A549 (cell line): Measurements from ENCODE around the gene MCTP2. TPM values are rescaled to one million over a fixed set of nuclear protein-coding genes. Genes with fewer than 3 reads are reported as not detected.

Experiments used
- ATAC-seq, 2 experiments: fragments of 200-7000 bp in 1 of 2; fragments of >200 bp in 1 of 2; cut with Nextera tagmentation in 1 of 2; cut with Tn5 transposase in 1 of 2; 3 replicates each; pipeline versions ENCODE4 v1.8.0 to v1.9.1; 2018 to 2020; ENCODE audit warnings: mild to moderate bottlenecking in 1 of 2, moderate library complexity in 1 of 2
- CTCF ChIA-PET: fragments of 300-600 bp; sonication (Branson Sonifier 250); formaldehyde crosslinking; extraction: SDS; loops from one replicate; lab custom pipeline; 2021; ENCODE audit warnings: antibody characterized with exemption, inconsistent platforms; lab: Yijun Ruan, JAX
- POLR2A ChIA-PET: fragments of 350-600 bp; formaldehyde crosslinking; extraction: SDS; loops from one replicate; lab custom pipeline; 2021; ENCODE audit warnings: antibody characterized with exemption, inconsistent platforms; lab: Yijun Ruan, JAX
- DNase-seq, 2 experiments: peaks; one replicate each; pipeline versions ENCODE4 v3.0.0 to v3.0.0-alpha.2; 2011 to 2016; ENCODE audit warnings: low read depth in 1 of 2, low spot score in 1 of 2
- FAIRE-seq: peaks from 2 replicates; lab custom pipeline; 2011; peaks lifted over from hg19 to GRCh38; lab: Jason Lieb, UNC
- H3K27ac ChIP-seq, 2 experiments: fragments of >200 bp; sonication (Bioruptor Twin); formaldehyde crosslinking; 3 replicates each; pipeline ENCODE4 v1.5.1; 2016 to 2017
- H3K4me1 ChIP-seq: fragments of >200 bp; sonication (Bioruptor Twin); formaldehyde crosslinking; 3 replicates; pipeline ENCODE4 v1.6.1; 2016
- H3K4me2 ChIP-seq: fragments of >200 bp; sonication (Bioruptor Twin); formaldehyde crosslinking; 3 replicates; pipeline ENCODE4 v1.6.1; 2016
- H3K4me3 ChIP-seq: fragments of >200 bp; sonication (Bioruptor Twin); formaldehyde crosslinking; 3 replicates; pipeline ENCODE4 v1.5.1; 2016
- H3K9me3 ChIP-seq: fragments of >200 bp; sonication (Bioruptor Twin); formaldehyde crosslinking; 3 replicates; pipeline ENCODE4 v1.6.1; 2016
- CHD2 ChIP-seq: fragments of 150-350 bp; IDR thresholded peaks from 2 replicates; pipeline ENCODE4 v1.6.1; 2014; ENCODE audit warnings: low read length; ENCODE audit not compliant: partially characterized antibody
- CTCF ChIP-seq: fragments of >200 bp; sonication (Bioruptor Twin); formaldehyde crosslinking; IDR thresholded peaks from 3 replicates; pipeline ENCODE4 v1.5.1; 2016
- ELK1 ChIP-seq: fragments of 150-350 bp; IDR thresholded peaks from 2 replicates; pipeline ENCODE4 v1.6.1; 2014; ENCODE audit warnings: low read depth, mild to moderate bottlenecking, low read length
- EP300 ChIP-seq, 2 experiments: fragments of >200 bp; sonication (Bioruptor Twin); formaldehyde crosslinking; IDR thresholded peaks; 2 replicates in 1 of 2; 3 replicates in 1 of 2; pipeline ENCODE4 v1.6.1; 2016 to 2017
- FOSB ChIP-seq: fragments of 250-450 bp; sonication (Bioruptor Pico); IDR thresholded peaks from 2 replicates; pipeline ENCODE4 v1.5.0; 2020; ENCODE audit warnings: mild to moderate bottlenecking, moderate library complexity
- HES2 ChIP-seq: fragments of >200 bp; sonication (Bioruptor Twin); formaldehyde crosslinking; IDR thresholded peaks from 2 replicates; pipeline ENCODE4 v1.6.1; 2016
- HEYL ChIP-seq: fragments of 250-450 bp; sonication (Bioruptor Pico); IDR thresholded peaks from 2 replicates; pipeline ENCODE4 v1.8.0; 2021; ENCODE audit warnings: mild to moderate bottlenecking, moderate library complexity
- HMGXB4 ChIP-seq: fragments of 250-450 bp; sonication (Bioruptor Pico); IDR thresholded peaks from 2 replicates; pipeline ENCODE4 v1.5.0; 2021; ENCODE audit warnings: mild to moderate bottlenecking, moderate library complexity, borderline replicate concordance
- MAZ ChIP-seq: fragments of 150-350 bp; IDR thresholded peaks from 2 replicates; pipeline ENCODE4 v1.6.1; 2014; ENCODE audit warnings: antibody characterized with exemption, low read depth, low read length, borderline replicate concordance
- MYC ChIP-seq: IDR thresholded peaks from 2 replicates; pipeline ENCODE4 v1.6.1; 2012; ENCODE audit warnings: mild to moderate bottlenecking, inconsistent platforms, low read length, improper control_type of control experiment, borderline replicate concordance
- NPAS2 ChIP-seq: fragments of 250-450 bp; sonication (Bioruptor Pico); IDR thresholded peaks from 2 replicates; pipeline ENCODE4 v1.8.0; 2022; ENCODE audit warnings: mild to moderate bottlenecking, moderate library complexity, borderline replicate concordance
- POLR2A ChIP-seq: IDR thresholded peaks from 2 replicates; pipeline ENCODE4 v1.6.1; 2012; ENCODE audit warnings: mild to moderate bottlenecking, low read length
- RAD21 ChIP-seq, 2 experiments: fragments of >200 bp in 1 of 2; sonication (Bioruptor Twin) in 1 of 2; formaldehyde crosslinking in 1 of 2; IDR thresholded peaks in 1 of 2; conservative IDR thresholded peaks in 1 of 2; 2 replicates in 1 of 2; 3 replicates in 1 of 2; pipeline ENCODE4 v1.6.1; 2012 to 2018; ENCODE audit warnings: inconsistent platforms in 1 of 2
- RCOR1 ChIP-seq: fragments of 150-350 bp; IDR thresholded peaks from 2 replicates; pipeline ENCODE4 v1.6.1; 2014; ENCODE audit warnings: antibody characterized with exemption, low read length, low read depth
- RNF2 ChIP-seq: fragments of 200-600 bp; sonication (generic); IDR thresholded peaks from 2 replicates; pipeline ENCODE4 v1.6.1; 2016; ENCODE audit warnings: low read depth, mild to moderate bottlenecking, antibody characterized with exemption, moderate library complexity, borderline replicate concordance
- SREBF2 ChIP-seq: fragments of 450-650 bp; IDR thresholded peaks from 2 replicates; pipeline ENCODE4 v1.6.1; 2014; ENCODE audit warnings: mild to moderate bottlenecking, moderate library complexity
- TFCP2L1 ChIP-seq: fragments of 250-450 bp; sonication (Bioruptor Pico); IDR thresholded peaks from 2 replicates; pipeline ENCODE4 v1.5.0; 2021; ENCODE audit warnings: mild to moderate bottlenecking
- USF2 ChIP-seq: fragments of 450-650 bp; IDR thresholded peaks from 2 replicates; pipeline ENCODE4 v1.6.1; 2014; ENCODE audit warnings: antibody characterized with exemption
- ZC3H11A ChIP-seq: fragments of 450-650 bp; IDR thresholded peaks from 2 replicates; pipeline ENCODE4 v1.6.1; 2014; ENCODE audit warnings: antibody characterized with exemption, mild to moderate bottlenecking
- ZFP36 ChIP-seq: fragments of 450-650 bp; IDR thresholded peaks from 2 replicates; pipeline ENCODE4 v1.6.1; 2014; ENCODE audit warnings: borderline replicate concordance; ENCODE audit not compliant: partially characterized antibody
- ZSCAN20 ChIP-seq: fragments of 250-450 bp; sonication (Bioruptor Pico); IDR thresholded peaks from 2 replicates; pipeline ENCODE4 v1.8.0; 2022; ENCODE audit warnings: mild to moderate bottlenecking, moderate library complexity
- WGBS: methylation state at CpG from one replicate; pipeline ENCODE4 v1.1.6; 2017; ENCODE audit errors: missing lambda C conversion rate; 5-methylcytosine and 5-hydroxymethylcytosine counted together
- polyA plus RNA-seq, 4 experiments: library from polyadenylated mRNA; depleted of rRNA in 3 of 4; stranded (reverse); fragments of >200 nt; fragmentation: RNase III in 1 of 4; extraction: RNeasy Plus Mini Kit Qiagen cat#74134 plus additional on column Dnase treatment in 1 of 4; gene quantifications; 2 replicates in 3 of 4; 3 replicates in 1 of 4; pipeline ENCODE4 v1.2.3, GENCODE V29; 2011 to 2017

MCTP2 gene
- polyA plus RNA-seq, 2 of the 4 experiments (the other 2 are of a cell fraction) = not detected

- POLR2A ChIA-PET = no interaction called here
- 2% methylated on average over 3 of the region's 3 CpGs for WGBS
Observed at GRCh38 chr15:94253742-94254141, 22.4 kb downstream of the MCTP2 start.

GRCh38 chr15:94255540-94255939, 24.2 kb downstream of the MCTP2 start:
- CTCF ChIA-PET = no interaction called here
- 0% methylated on average over 4 of the region's 4 CpGs for WGBS
- POLR2A ChIA-PET = no interaction called here
- no peak for FAIRE-seq
- ATAC-seq = no peak
- Histone ChIP-seq H3K9me3 (peaks cover 11% of the 10 kb centered on the region; the same call in 1 of the 3 replicates), H3K4me2 (no peak overlapping the region), H3K4me1 (no peaks in the 10 kb centered on the region), H3K4me3 (no peak overlapping the region), H3K27ac (no peak overlapping the region)
- no peak for DNase-seq
- TF ChIP-seq ELK1 (no peak), EP300 (IDR thresholded peaks at IDR 0.05) (no peak), MAZ (no peak), NPAS2 (no peak), ZSCAN20 (CRISPR knock-in tag) (no peak)

More at GRCh38 chr15:94253742-94254141, 22.4 kb downstream of the MCTP2 start:
- ATAC-seq (no peak), DNase-seq (no peak), FAIRE-seq (no peak)
- Histone ChIP-seq H3K27ac (no peak overlapping the region), H3K4me1 (no peaks in the 10 kb centered on the region), H3K4me3 (no peak overlapping the region), H3K4me2 (no peak overlapping the region), H3K9me3 (peaks cover 16% of the 10 kb centered on the region; the same call in 2 of the 3 replicates)
- CTCF ChIA-PET = no interaction called here
- TF ChIP-seq ZC3H11A (no peak), EP300 (IDR thresholded peaks at IDR 0.05) (no peak), POLR2A (no peak), ZFP36 (no peak), RCOR1 (no peak), HMGXB4 (CRISPR knock-in tag) (no peak), RNF2 (no peak), USF2 (no peak), HEYL (CRISPR knock-in tag) (no peak), ZSCAN20 (CRISPR knock-in tag) (no peak), MYC (no peak), TFCP2L1 (CRISPR knock-in tag) (no peak), RAD21 (conservative IDR thresholded peaks at IDR 0.05 in 1 of 2, IDR thresholded peaks at IDR 0.05 in 1 of 2) (no peak), CHD2 (no peak), HES2 (no peak), FOSB (CRISPR knock-in tag) (no peak), SREBF2 (no peak), CTCF (no peak)
